Astrocyte (in vitro differentiated cells and primary cell): ENCODE data around the gene ORMDL3. TPM values are rescaled to one million over a fixed set of nuclear protein-coding genes. Genes with fewer than 3 reads are reported as not detected.

Experiments used
- DNase-seq: peaks from one replicate; pipeline ENCODE4 v3.0.0-alpha.2; 2010; ENCODE audit warnings: low read depth
- FAIRE-seq: peaks from 2 replicates; lab custom pipeline; 2011; peaks lifted over from hg19 to GRCh38; lab: Jason Lieb, UNC
- H2AFZ ChIP-seq: 2 replicates; pipeline ENCODE4 v1.6.0; 2012; ENCODE audit warnings: low read depth, low read length, inconsistent platforms
- H3K27ac ChIP-seq: 2 replicates; pipeline ENCODE4 v1.5.1; 2011; ENCODE audit warnings: low read depth, low read length, inconsistent platforms
- H3K27me3 ChIP-seq: 2 replicates; pipeline ENCODE4 v1.6.0; 2011; ENCODE audit warnings: low read length, inconsistent platforms; ENCODE audit not compliant: insufficient read depth
- H3K36me3 ChIP-seq: 2 replicates; pipeline ENCODE4 v1.5.1; 2011; ENCODE audit warnings: low read length, inconsistent platforms; ENCODE audit not compliant: insufficient read depth
- H3K4me1 ChIP-seq: 2 replicates; pipeline ENCODE4 v1.5.1; 2011; ENCODE audit warnings: low read length, inconsistent platforms; ENCODE audit not compliant: insufficient read depth
- H3K4me2 ChIP-seq: 2 replicates; pipeline ENCODE4 v1.6.0; 2012; ENCODE audit warnings: low read length, inconsistent platforms
- H3K4me3 ChIP-seq: 2 replicates; pipeline ENCODE4 v1.5.1; 2011; ENCODE audit warnings: low read depth, mild to moderate bottlenecking, low read length, inconsistent platforms; ENCODE audit not compliant: insufficient read depth
- H3K79me2 ChIP-seq: 2 replicates; pipeline ENCODE4 v1.6.0; 2012; ENCODE audit warnings: mild to moderate bottlenecking, low read length, inconsistent platforms; ENCODE audit not compliant: insufficient read depth
- H3K9ac ChIP-seq: 2 replicates; pipeline ENCODE4 v1.6.0; 2012; ENCODE audit warnings: mild to moderate bottlenecking, low read length, inconsistent platforms
- H3K9me3 ChIP-seq: 2 replicates; pipeline ENCODE4 v1.5.1; 2012; ENCODE audit warnings: low read depth, mild to moderate bottlenecking, low read length, inconsistent platforms; ENCODE audit not compliant: insufficient read depth
- H4K20me1 ChIP-seq: 2 replicates; pipeline ENCODE4 v1.6.0; 2012; ENCODE audit warnings: low read length, inconsistent platforms; ENCODE audit not compliant: insufficient read depth
- H3K27ac Mint-ChIP-seq: one replicate; pipeline ENCODE4 v1.8.0; 2021; ENCODE audit warnings: mild to moderate bottlenecking, mixed read lengths; ENCODE audit not compliant: unreplicated experiment
- H3K27me3 Mint-ChIP-seq: one replicate; pipeline ENCODE4 v1.8.0; 2021; ENCODE audit warnings: low read depth, mixed read lengths; ENCODE audit not compliant: unreplicated experiment
- H3K36me3 Mint-ChIP-seq: one replicate; pipeline ENCODE4 v1.8.0; 2021; ENCODE audit warnings: low read depth, mixed read lengths; ENCODE audit not compliant: unreplicated experiment
- H3K4me1 Mint-ChIP-seq: one replicate; pipeline ENCODE4 v1.8.0; 2021; ENCODE audit warnings: low read depth, mixed read lengths; ENCODE audit not compliant: unreplicated experiment
- H3K4me3 Mint-ChIP-seq: one replicate; pipeline ENCODE4 v1.8.0; 2021; ENCODE audit warnings: mild to moderate bottlenecking, moderate library complexity, mixed read lengths; ENCODE audit not compliant: unreplicated experiment
- H3K9me3 Mint-ChIP-seq: one replicate; pipeline ENCODE4 v1.8.0; 2021; ENCODE audit warnings: mild to moderate bottlenecking, mixed read lengths; ENCODE audit not compliant: unreplicated experiment
- CTCF ChIP-seq: IDR thresholded peaks from 2 replicates; pipeline ENCODE4 v1.5.1; 2011; ENCODE audit warnings: low read depth, mild to moderate bottlenecking, inconsistent platforms, low read length, moderate library complexity; ENCODE audit not compliant: insufficient read depth
- EZH2 ChIP-seq: IDR thresholded peaks from 2 replicates; pipeline ENCODE4 v1.6.1; 2012; ENCODE audit warnings: mild to moderate bottlenecking, low read length, inconsistent platforms; ENCODE audit not compliant: insufficient read depth
- total RNA-seq: library from RNA; stranded (reverse); gene quantifications from 2 replicates; pipeline ENCODE4 v1.2.1, GENCODE V29; 2021

ORMDL3 gene
- total RNA-seq, 1 donor from 2014 or later, result 65.3 TPM

GRCh38 chr17:39971076-39971603 lies 43.7 kb upstream of the ORMDL3 start:
- H3K36me3 ChIP-seq, result no peaks in the 10 kb centered on the region
- Mint-ChIP-seq H3K9me3 (peaks cover 6% of the 10 kb centered on the region), H3K4me3 (no peak overlapping the region), H3K36me3 (peaks cover 3% of the 10 kb centered on the region), H3K27ac (no peak overlapping the region), H3K27me3 (peaks cover 22% of the 10 kb centered on the region), H3K4me1 (peaks cover 9% of the 10 kb centered on the region)
- H3K4me3 ChIP-seq, result no peak overlapping the region
- H4K20me1 ChIP-seq, result no peaks in the 10 kb centered on the region
- no peaks in the 10 kb centered on the region for H3K79me2 ChIP-seq
- no peak overlapping the region for H3K27ac ChIP-seq
- DNase-seq (no peak), FAIRE-seq (no peak)
- no peak overlapping the region for H2AFZ ChIP-seq
- no peak for TF ChIP-seq EZH2
- TF ChIP-seq CTCF, result no peak
- H3K27me3 ChIP-seq, result peaks cover 5% of the 10 kb centered on the region
- H3K9me3 ChIP-seq, result no peaks in the 10 kb centered on the region
- no peaks in the 10 kb centered on the region for H3K4me1 ChIP-seq
- no peak overlapping the region for H3K9ac ChIP-seq
- no peak overlapping the region for H3K4me2 ChIP-seq

DNA sequence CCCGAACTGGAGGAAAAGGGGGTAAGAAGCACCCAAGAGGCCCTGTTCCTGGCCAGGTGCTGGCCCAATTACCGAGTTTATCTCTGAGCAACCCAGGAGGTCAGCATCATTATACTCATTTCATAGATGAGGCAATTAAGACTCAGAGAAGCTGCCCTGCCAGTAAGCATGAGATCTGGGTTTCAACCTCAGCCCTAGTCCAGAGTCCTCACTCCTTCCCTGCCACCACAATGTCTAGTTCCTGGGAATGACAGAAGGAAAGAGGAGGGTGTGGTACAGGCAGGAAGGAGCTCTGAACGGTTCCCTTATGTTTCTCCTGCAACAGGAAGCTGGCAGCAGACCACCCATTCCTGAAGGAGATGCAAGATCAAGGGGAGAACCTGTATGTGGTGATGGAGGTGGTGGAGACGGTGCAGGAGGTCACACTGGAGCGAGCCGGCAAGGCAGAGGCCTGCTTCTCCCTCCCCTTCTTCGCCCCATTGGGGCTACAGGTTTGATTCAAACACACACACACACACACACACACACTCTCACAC lies 42.8 kb upstream of the ORMDL3 start:
- Mint-ChIP-seq H3K4me3 (no peak overlapping the region), H3K36me3 (peaks cover 3% of the 10 kb centered on the region), H3K27ac (no peak overlapping the region), H3K9me3 (peaks cover 6% of the 10 kb centered on the region), H3K27me3 (peaks cover 30% of the 10 kb centered on the region), H3K4me1 (peaks cover 9% of the 10 kb centered on the region)
- H3K4me1 ChIP-seq, result no peaks in the 10 kb centered on the region
- no peak for DNase-seq
- no peaks in the 10 kb centered on the region for H3K79me2 ChIP-seq
- H3K27me3 ChIP-seq, result peaks cover 5% of the 10 kb centered on the region
- H3K36me3 ChIP-seq, result no peaks in the 10 kb centered on the region
- TF ChIP-seq EZH2 (no peak), CTCF (no peak)
- H3K9me3 ChIP-seq, result no peaks in the 10 kb centered on the region
- H2AFZ ChIP-seq, result no peak overlapping the region
- H3K4me3 ChIP-seq, result no peak overlapping the region
- no peak for FAIRE-seq
- H3K9ac ChIP-seq, result no peak overlapping the region
- no peaks in the 10 kb centered on the region for H4K20me1 ChIP-seq
- no peak overlapping the region for H3K27ac ChIP-seq
- H3K4me2 ChIP-seq, result no peak overlapping the region

DNA sequence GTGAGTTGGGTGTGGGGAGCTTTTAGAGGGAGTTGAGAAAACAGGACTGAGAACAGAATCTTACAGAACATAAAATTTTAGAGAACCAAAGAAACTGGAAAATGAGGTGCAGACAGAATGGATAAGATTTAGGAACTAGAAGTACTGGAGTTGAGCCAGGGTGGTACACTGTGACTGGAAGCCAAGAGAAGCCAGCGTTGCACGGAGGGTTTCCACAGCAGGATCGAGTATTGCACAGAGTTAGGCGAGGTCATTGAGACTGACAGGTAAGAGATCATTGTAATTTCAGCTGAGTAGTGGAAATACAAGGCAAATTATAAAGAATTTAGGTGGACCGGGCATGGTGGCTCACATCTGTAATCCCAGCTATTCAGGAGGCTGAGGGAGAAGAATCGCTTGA lies 42.0 kb upstream of the ORMDL3 start:
- H3K9ac ChIP-seq, result no peak overlapping the region
- peaks cover 6% of the 10 kb centered on the region for H3K9me3 Mint-ChIP-seq
- H3K36me3 ChIP-seq, result no peaks in the 10 kb centered on the region
- H3K27me3 Mint-ChIP-seq, result peaks cover 35% of the 10 kb centered on the region
- H3K4me3 ChIP-seq, result no peak overlapping the region
- peaks cover 3% of the 10 kb centered on the region for H3K36me3 Mint-ChIP-seq
- H3K27ac ChIP-seq, result no peak overlapping the region
- FAIRE-seq (no peak), DNase-seq (no peak)
- H3K4me1 ChIP-seq, result no peaks in the 10 kb centered on the region
- H3K79me2 ChIP-seq, result no peaks in the 10 kb centered on the region
- H3K4me1 Mint-ChIP-seq, result peaks cover 9% of the 10 kb centered on the region
- H4K20me1 ChIP-seq, result no peaks in the 10 kb centered on the region
- no peaks in the 10 kb centered on the region for H3K9me3 ChIP-seq
- H3K4me3 Mint-ChIP-seq, result no peak overlapping the region
- H3K27ac Mint-ChIP-seq, result no peak overlapping the region
- no peak overlapping the region for H3K4me2 ChIP-seq
- H3K27me3 ChIP-seq, result peaks cover 5% of the 10 kb centered on the region
- TF ChIP-seq CTCF (no peak), EZH2 (no peak)
- no peak overlapping the region for H2AFZ ChIP-seq
